NCI-H1105 treated with DMSO at 0.1 percent for 48 hours (cell line): ENCODE data around the gene RAI14.
"Not testable (repeated sequence)": the region's sequence is repeated elsewhere in the genome, so short reads cannot be mapped to it uniquely, and the experiment has no call there.

Experiments used
- DNase-seq: peaks from one replicate; lab custom pipeline; 2025; lab: John Stamatoyannopoulos, UW

Gene RAI14

DNA sequence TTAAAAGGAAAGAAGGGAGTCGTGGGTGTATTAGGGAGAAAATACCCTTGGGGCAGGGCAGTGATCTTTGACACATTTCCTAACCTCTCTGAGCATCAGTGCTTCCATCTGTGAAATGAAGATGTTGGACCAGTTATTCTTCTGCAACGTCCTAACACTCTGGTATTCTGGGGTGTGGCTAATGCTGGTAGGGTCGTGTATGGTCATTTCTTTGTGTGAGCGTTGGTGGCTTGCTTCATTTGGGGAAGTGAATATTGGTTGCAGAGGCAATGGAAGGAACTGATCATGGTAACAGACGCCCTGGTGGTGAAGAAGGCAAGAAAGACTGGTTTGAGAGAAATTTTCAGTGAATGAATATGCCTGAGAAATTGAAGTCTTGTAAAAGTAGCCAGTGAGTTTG lies 114.9 kb downstream of the RAI14 start:
- no peak for DNase-seq

DNA sequence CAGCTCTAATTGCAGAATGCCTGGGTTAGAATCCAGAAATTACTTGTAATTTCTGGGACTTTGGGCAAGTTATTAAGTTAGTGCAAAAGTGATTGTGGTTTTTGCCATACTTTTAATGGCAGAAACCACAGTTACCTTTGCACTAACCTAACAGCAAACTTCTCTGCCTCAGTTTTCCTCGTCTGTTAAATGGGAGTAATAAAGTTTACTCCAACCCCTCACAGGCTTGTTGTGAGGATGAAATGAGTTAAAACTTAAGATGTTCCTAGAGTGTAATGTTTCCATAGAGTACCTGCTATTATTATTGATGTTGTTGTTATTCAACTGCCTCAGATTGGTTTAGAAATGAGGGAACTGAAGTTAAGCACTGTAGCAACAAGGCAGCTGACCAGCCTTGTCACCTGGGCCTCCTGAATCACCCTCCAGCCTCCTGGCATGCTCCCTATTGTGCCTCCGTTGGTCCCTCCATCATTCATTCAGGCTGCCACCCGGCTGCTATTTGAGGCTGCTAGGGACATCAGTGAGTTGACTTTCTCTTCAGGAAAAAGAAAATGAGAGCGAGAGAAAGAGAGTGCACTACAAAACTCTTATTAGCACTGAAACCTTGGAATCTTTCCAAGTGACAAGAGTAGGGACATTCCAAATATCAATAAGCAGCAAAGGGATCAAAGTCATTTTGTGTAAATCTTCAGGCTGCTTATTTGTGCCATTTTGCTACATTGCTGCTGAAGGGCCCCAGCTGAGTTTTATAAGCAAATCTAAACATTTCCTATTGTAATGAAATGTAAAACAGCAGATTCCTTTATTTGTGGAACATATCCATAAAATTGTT lies 116.4 kb downstream of the RAI14 start:
- no peak for DNase-seq

DNA sequence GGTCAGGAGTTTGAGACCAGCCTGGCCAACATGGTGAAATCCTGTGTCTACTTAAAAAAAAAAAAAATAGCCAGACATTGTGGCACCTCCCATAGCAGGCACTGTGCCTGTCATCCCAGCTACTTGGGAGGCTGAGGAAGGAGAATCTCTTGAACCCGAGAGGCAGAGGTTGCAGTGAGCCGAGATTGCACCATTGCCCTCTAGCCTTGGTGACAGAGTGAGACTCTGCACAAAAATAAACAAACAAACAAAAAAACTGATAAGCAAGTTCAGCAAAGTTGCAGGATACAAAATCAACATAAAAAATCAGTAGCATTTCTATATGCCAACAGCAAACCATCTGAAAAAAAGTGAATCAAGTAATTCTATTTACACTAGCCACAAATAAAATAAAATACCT lies 118.0 kb downstream of the RAI14 start:
- DNase-seq = no peak

DNA sequence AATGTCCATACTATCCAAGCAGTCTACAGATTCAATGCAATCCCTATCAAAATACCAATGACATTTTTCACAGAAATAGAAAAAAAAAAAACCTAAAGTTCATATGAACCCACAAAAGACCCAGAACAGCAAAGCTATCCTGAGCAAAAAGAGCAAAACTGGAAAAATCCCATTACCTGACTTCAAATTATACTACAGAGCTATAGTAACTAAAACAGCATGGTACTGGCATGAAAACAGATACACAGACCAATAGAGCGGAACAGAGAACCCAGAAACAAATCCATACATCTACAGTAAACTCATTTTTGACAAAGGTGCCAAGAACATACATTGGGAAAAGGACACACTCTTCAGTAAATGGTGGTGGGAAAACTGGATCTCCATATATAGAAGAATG lies 118.5 kb downstream of the RAI14 start:
- not testable (repeated sequence) for DNase-seq

DNA sequence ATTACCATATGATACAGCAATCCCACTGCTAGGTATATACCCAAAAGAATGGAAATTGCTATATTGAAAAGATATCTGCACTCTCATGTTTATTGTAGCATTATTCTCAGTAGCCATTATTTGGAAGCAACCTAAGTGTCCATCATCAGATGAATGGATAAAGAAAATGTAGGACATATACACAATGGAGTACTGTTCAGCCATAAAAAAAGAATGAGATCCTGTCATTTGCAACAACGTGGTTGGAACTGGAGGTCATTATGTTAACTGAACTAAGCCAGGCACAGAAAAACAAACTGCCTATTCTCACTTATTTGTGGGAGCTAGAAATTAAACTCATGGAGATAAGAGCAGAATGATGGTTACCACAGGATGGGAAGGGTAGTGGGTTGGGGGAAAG lies 119.8 kb downstream of the RAI14 start:
- DNase-seq = no peak

DNA sequence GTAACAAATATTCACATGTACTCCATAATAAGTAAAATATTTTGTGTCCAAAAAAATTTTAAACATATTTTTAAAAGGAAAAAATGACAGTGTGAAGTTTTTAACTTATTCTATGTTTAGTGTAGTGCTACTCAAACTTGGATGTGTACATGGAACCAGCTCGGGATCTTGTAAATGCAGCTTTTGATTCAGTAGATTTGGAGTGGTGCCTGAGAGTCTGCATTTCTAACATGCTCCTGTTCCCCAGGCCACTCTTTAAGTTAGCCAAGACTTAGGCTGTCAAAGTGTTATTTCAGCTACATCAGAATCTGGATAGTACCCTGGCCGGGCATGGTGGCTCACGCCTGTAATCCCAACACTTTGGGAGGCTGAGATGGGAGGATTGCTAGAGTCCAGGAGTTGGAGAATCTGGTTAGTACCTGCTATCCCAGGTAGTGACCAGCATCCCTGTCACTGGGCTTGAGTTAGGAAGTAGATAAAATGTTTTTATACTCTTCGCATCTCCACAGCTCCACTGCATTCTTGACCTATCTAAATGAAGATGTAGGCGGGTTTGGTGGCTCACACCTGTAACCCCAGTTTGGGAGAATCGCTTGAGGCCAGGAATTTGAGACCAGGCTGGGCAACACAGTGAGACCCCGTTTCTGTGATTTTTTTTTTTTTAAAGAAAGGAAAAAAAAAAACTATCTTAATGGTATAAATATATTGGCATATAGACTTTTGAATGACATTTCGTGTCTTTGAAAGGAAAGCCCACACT lies 122.1 kb downstream of the RAI14 start:
- no peak for DNase-seq

DNA sequence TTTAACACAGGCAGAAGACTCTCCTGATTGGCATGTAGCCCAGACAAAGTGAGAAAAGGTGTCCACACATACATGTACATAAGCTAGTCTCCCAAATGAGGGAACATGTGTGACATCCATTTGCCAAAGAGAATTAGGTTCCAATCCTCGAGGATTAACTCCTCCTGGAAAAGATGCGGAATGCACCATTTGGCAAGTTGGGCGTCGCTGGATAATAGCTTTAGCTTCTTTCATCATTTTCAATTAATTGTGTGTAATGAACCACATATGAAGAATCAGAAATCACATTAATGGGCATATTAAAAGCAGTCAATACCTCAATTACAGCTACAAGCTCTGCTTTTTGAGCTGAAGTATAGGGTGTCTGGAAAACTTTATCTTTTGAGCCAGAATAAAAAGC lies 127.8 kb downstream of the RAI14 start:
- DNase-seq = not testable (repeated sequence)

DNA sequence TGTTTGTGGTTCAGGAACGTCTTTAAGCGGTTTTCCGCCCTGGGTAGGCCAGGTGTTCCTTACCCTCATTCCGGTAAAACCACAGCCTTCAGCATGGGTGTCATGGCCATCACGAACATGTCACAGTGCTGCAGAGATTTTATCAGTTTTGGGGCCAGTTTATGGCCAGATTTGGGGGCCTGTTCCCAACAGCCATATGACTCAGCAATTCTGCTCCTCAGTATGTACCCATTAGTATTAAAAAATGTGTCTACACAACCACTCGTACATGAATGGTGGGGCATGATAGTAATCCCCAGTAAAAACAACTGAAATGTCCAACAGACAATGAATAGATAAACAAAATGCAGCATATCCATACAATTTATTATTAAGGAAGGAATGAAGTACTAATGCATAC lies 130.9 kb downstream of the RAI14 start:
- DNase-seq = no peak

DNA sequence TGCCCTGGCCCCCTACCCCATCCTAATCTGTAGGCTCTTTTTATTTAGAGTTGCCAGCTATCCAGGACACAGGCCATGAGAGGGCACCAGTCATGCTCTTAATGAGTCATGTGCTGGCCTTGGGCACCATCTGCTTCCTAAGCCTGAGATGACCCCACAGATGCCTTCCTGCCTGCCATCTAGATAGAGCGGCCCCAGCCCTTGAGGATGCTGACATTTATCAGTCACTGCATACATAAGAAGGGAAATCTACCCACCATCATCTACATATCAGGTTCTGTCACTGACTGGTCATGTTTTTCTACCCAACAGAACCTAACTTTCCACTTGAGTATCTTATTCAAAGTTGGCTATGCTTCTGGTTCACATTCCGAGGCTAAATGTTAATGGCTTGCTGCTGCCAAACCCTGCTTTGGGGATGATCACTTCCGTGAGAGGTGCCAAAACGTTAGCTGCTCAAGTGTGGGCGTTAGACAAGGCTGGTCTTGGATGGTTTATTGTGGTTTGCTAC lies 132.9 kb downstream of the RAI14 start:
- no peak for DNase-seq

DNA sequence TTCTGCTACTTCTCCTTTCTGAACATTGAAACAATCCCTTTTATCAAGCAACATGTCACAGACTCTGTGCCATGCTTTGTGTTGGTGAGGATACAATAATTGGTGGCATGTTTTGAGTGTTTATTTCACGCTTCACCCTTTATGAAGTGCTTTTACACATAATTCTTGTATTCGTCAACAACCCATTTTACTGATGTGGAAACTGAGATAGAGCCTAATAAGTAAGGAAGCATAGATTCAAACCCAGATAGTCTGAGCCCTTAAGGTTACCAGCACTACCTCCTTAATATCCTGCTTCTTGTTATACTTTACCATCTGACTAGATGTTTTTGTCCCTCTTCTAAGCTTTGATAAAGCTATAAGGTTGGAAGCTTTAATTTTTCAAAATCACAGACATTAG lies 133.5 kb downstream of the RAI14 start:
- DNase-seq = no peak

DNA sequence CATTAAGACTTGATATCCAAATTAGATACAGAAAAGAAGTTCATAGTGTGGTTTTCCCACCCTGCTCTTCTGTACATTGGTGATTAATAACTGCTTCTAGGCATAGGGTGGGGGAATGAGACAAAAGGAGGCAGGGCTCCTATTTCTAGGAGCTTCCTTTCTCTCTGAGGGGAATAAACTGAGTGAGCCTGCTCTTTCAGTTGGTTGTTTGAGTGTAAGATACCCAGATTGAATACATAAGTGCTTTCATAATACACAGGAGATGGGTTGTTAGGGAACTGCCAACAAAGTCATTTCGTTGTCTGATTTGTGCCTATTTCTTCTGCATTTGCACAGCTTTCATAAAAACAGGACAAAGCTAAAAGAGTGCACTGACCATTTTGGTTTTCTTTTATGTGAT lies 133.9 kb downstream of the RAI14 start:
- no peak for DNase-seq

DNA sequence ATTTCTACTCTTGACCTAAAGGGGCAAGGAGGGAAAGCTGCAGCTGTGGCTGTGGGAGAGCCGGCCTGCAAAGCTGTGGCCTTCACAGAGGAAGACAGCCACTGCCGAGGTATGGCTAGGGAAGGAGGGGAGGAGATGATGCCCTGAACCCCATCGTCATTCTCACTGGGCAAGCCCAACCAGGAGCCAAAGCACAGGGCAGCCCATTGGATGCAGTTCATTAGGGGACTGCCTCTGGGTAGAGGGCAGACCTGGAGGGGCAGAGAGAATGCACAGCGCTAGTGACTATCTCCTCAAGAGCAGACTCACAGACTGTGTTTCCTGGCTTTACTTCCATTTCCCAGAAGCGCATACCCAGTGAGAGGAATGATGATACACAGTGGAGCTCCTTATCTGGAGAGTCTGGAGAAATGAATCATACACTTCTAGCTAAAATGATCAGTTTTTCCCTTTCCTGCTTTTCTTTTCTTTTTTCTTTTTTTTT lies 135.7 kb downstream of the RAI14 start:
- DNase-seq = no peak

DNA sequence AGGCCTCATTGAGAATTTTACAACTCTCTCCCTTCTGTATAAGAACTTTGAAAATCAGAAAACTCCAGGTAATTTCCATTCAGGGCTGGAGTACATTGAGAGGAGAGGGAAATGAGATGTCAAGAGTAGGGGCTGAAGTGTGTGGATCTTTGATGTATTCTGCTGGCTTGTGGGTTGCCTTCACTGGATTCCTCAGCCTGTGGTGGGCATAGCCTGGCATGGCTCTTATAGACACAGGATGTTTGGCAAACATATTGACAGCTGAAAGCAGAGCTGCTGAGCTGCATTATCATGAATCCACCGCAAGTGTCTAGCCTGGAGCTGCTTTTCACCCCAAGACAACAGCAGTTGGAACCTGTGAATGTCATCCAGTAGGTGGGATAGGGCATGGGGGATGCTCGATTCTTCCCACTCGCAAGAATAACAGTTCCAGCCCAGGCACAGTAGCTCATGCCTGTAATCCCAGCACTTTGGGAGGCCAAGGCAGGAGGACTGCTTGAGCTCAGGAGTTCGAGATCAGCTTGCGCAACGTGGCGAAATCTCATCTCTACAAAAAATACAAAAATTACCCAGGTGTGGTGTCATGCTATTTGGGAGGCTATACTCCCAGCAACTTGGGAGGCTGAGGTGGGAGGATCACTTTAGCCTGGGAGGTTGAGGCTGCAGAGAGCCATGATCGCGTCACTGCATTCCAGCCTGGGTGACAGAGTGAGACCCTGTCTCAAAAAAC lies 146.9 kb downstream of the RAI14 start:
- DNase-seq = no peak

DNA sequence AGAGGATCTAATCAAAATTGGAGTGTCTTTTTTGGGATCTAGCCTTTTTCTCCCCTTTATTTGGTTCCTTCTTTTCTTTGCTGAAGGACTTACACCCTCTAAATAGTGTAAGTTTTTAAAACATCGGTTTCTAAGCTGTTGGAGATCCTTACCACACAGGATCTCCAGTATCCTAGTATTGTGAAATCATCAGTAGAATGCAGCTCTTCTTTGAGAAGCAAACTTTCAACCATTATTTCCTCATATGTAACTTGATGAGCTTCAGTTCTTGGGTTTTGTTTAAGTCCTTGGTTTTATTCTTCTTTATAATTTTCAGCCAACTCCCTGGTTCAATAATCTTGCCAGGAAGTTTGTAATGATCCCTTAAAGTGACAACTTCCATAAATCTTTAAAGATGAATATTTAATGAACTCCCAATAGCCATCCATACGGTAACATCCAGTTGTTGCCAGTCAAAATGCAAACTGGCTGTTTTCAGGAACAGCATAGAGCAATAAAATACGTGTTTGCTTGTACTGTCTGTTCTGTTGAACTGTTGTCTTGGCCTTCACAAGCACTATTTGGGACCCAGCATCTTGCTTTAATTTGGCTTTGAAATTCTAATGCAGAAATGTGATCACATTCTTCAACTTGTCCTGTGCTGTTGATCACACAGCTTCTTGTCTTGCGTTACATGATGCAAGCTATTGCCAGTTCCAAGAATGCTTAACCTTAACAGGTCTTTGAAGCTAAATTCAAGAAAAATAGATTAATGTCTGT lies 148.0 kb downstream of the RAI14 start:
- DNase-seq = no peak

DNA sequence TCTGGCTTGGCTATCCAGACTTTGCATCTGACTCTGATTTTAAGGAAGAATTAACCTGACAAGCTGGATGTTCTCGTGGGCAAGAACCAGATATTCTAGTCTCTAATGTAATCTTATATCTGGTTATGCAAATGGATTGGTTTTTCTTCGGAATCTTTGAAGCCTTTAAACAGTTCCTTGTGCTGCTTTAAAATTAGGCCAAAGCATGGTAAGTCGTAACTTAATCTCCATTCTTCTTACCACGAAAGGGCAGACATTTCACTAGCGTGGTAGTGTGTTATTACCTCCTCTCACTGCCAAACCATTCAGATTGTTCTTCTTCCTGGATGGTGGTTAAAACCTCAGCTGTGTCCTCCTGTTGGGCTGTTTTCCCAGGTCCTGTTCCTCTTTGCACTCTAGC lies 148.8 kb downstream of the RAI14 start:
- no peak for DNase-seq

DNA sequence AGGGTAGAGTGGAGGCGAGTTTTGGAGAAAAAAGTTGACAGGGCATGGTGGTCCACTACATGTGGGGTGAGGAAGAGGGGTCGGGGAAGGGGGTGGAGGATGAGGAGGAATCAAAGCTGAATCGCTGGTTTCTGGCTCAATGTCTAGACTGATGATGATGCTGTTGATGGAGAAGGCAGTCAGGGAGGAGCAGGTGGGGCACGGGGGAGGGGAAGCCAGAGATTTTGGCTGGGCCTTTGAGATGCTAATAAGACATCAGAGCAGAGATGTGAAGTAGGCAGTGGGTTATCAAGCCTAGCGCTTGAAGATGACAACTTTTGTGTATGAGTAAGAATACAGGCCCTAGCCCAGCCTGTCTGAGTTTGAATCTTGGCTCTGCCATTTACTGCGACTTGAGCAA lies 150.4 kb downstream of the RAI14 start:
- DNase-seq = no peak

DNA sequence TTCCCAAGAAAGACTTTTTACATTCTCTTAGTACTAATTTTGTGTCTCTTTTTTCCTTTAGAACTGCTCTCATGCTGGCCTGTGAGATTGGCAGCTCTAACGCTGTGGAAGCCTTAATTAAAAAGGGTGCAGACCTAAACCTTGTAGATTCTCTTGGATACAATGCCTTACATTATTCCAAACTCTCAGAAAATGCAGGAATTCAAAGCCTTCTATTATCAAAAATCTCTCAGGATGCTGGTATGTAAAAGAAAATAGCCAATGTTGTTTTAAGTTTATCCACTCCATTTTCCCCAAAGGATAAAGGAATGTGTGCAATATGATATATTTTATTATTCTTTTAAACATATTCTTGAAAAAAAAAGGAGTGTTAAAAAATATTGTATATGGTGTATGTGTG lies 155.6 kb downstream of the RAI14 start:
- no peak for DNase-seq

DNA sequence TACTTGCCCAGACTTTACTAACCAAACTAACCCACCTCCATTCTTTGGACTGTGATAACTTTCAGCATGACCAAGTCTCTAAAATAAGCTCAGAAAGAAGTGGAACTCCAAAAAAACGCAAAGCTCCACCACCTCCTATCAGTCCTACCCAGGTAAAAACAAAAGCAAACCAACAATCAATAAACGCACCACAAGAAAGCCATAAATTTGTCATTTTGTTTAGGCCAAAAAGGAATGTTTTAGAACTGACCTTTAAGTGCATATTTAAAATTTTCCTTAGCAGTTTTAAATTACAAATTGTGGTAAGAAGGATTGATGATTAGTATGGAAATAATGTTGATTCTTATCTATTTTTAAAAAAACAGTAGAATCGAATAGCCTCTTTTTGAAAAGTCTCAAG lies 157.4 kb downstream of the RAI14 start:
- no peak for DNase-seq

DNA sequence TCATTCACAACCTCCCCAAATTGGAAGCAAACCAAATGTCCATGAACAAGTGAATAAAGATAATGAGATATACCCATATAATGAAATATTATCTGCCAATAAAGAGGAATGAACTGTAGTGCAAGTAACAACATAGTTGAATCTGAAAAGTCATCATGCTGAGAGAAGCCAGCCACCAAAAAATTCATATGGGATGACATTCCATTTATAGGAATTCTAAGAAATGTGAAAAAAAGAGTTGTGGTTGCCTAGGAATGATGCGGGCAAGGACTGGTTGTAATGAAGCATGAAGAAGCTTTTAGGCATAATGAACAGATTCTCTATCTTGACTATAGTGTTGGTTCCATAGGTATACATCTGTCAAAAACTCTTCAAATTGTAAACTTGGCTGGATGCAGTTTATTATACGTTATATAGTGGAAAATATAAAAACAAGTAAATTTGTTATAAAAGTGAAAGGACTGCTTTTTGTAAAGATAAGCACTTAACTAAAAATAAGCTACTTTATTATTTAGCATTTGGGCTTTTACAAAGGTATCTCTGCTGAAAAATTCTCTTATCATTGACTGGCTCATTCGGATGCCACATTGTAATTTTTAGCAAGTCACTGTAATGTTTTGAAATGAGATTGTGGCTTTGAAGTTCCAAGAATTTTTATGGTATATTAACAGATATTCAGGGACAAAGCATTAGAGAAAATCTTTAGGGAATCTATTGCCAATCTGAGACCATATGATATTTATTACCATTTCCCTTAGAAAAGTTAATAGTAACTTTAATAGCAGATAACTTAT lies 161.6 kb downstream of the RAI14 start:
- no peak for DNase-seq

DNA sequence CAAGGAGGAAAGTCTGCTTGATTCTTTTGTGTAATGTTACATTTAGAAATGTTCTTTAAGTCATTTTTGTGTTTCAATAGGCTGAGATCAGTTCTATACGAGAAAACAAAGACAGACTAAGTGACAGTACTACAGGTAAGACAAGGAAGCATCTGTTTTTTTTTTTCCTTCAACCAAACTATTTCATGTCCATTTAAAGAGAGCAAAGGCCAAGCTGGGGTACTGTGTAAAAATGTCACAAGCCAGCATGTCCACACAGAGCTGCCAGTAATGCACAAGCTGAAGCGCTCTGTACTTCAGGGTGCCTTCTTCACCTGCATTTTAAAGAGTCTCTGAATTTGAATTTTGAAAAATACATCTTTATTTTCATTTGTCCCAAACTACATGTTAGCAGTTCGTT lies 162.6 kb downstream of the RAI14 start:
- DNase-seq = no peak

DNA sequence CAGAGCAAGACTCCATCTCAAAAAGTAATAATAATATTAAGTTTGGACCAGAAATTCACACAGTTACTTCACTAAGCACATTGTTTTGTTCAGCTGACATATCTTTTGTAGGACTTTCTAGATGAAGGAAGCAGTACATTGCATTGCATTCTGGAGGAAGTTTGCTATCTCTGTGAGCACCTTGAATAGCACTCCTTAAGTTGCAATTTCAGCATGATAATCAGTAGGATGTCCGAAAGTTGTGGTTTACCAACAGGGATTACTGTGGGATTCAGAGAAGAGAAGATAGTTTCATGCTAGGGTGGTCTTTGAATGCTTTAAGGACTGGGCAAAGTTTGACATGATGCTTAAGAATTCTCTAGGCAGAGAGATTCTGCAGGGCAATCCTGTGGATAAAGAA lies 164.5 kb downstream of the RAI14 start:
- no peak for DNase-seq
